Loucy (cell line): ENCODE data around the gene PDE3B.

Experiments used
- CTCF ChIP-seq: fragments of 200-600 bp; sonication (generic); conservative IDR thresholded peaks from 2 replicates; pipeline ENCODE4 v1.5.1; 2014; ENCODE audit warnings: mild to moderate bottlenecking, antibody characterized with exemption, low read length
- EZH2phosphoT487 ChIP-seq: fragments of 200-600 bp; IDR thresholded peaks from 2 replicates; pipeline ENCODE4 v1.6.1; 2018; ENCODE audit warnings: antibody characterized with exemption, mild to moderate bottlenecking, moderate library complexity, borderline replicate concordance

DNA sequence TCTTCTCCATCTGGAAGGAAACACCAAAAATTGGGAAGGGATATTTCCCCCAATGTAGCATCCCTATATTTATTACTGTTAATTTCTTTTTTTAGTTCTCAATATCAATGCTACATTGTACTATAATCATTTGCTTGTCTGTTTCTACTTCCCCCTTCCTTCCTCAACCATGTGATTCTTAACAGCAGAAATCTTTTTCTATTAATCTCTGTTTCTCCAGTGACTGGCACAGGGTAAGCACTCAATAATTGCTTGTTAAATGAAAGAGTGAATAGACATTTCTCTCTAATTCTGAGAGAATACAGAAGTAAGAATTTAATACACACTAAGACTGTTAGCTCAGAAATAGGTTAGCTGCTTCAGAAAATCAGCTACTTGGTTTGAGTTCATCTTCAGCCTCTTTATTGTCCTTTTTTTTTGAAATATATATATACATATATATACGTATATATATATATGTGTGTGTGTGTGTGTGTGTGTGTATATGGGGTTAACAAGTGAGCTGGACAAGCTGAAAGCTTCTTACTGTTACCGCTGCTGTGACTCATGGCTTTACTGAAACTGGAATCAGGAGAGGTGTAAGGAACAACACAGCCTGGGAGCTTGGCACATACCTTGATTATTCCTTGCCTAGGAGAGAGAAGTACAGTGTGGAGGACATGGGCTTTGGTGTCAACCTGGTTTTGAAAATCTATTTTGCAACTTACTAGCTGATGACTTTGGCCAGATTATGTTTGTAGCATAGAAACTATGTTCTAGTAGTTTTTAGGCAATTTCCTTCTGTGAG is 26.2 kb upstream of the PDE3B start:
- TF ChIP-seq CTCF (no peak), EZH2phosphoT487 (no peak)
